IMR-90 (cell line): ENCODE data around the gene ERBB4. TPM values are rescaled to one million over a fixed set of nuclear protein-coding genes. Genes with fewer than 3 reads are reported as not detected.

ENCODE experiments used
- ATAC-seq: fragments of 200-7000 bp; cut with Tn5 transposase; 2 replicates; pipeline ENCODE4 v1.9.1; 2020; ENCODE audit warnings: low read depth, mild to moderate bottlenecking, moderate library complexity
- BruUV-seq: library from RNA; stranded (reverse); fragments of 400-500 nt; replicated peaks from 2 replicates; lab custom pipeline; 2021; lab: Mats Ljungman, UMichigan
- CTCF ChIA-PET: fragments of 300-600 bp; formaldehyde crosslinking; extraction: SDS; loops from one replicate; lab custom pipeline; 2021; ENCODE audit warnings: antibody characterized with exemption; lab: Yijun Ruan, JAX
- POLR2A ChIA-PET: fragments of 300-600 bp; sonication (Branson Sonifier 250); formaldehyde crosslinking; loops from one replicate; lab custom pipeline; 2022; ENCODE audit warnings: antibody characterized with exemption; ENCODE audit not compliant: unreplicated experiment; lab: Charles Lee
- DNase-seq: peaks from one replicate; pipeline ENCODE4 v3.0.0; 2013
- H2AFZ ChIP-seq: replicated peaks from 2 replicates; pipeline ENCODE3; 2013; ENCODE audit warnings: low read length, mild to moderate bottlenecking; ENCODE audit not compliant: poor library complexity
- H2AK5ac ChIP-seq: 2 replicates; pipeline ENCODE4 v1.6.1; 2013; ENCODE audit warnings: low read depth, low read length, inconsistent platforms
- H2AK9ac ChIP-seq: replicated peaks from 2 replicates; pipeline ENCODE3; 2013; ENCODE audit warnings: mild to moderate bottlenecking, low read depth, low read length, moderate library complexity; ENCODE audit not compliant: poor library complexity
- H2BK120ac ChIP-seq: 2 replicates; pipeline ENCODE4 v1.6.1; 2013; ENCODE audit warnings: low read depth, low read length, inconsistent platforms
- H2BK15ac ChIP-seq: 3 replicates; pipeline ENCODE4 v1.6.1; 2013; ENCODE audit warnings: low read depth, low read length, inconsistent platforms
- H2BK20ac ChIP-seq: 2 replicates; pipeline ENCODE4 v1.6.1; 2013; ENCODE audit warnings: low read depth, mild to moderate bottlenecking, inconsistent platforms, low read length, moderate library complexity
- H2BK5ac ChIP-seq: 2 replicates; pipeline ENCODE4 v1.6.1; 2013; ENCODE audit warnings: mild to moderate bottlenecking, low read depth, low read length, inconsistent platforms; ENCODE audit not compliant: poor library complexity, severe bottlenecking
- H3K14ac ChIP-seq: replicated peaks from 2 replicates; pipeline ENCODE4 v1.6.1; 2013; ENCODE audit warnings: low read depth, low read length, inconsistent platforms
- H3K18ac ChIP-seq: 2 replicates; pipeline ENCODE4 v1.6.1; 2013; ENCODE audit warnings: low read depth, low read length, control low read depth
- H3K23ac ChIP-seq: 2 replicates; pipeline ENCODE4 v1.6.1; 2013; ENCODE audit warnings: low read depth, low read length, inconsistent platforms
- H3K27ac ChIP-seq: 2 replicates; pipeline ENCODE4 v1.5.1; 2013; ENCODE audit warnings: mild to moderate bottlenecking, control low read depth, low read length; ENCODE audit not compliant: insufficient read depth
- H3K27me3 ChIP-seq: 2 replicates; pipeline ENCODE4 v1.6.1; 2013; ENCODE audit warnings: low read length; ENCODE audit not compliant: control insufficient read depth, insufficient read depth
- H3K36me3 ChIP-seq: 2 replicates; pipeline ENCODE4 v1.6.1; 2013; ENCODE audit warnings: low read length, mixed read lengths; ENCODE audit not compliant: control insufficient read depth, insufficient read depth
- H3K4ac ChIP-seq: 2 replicates; pipeline ENCODE4 v1.6.1; 2013; ENCODE audit warnings: low read depth, low read length, inconsistent platforms
- H3K4me1 ChIP-seq: 2 replicates; pipeline ENCODE4 v1.6.1; 2013; ENCODE audit warnings: low read length, mixed read lengths; ENCODE audit not compliant: control insufficient read depth, insufficient read depth
- H3K4me2 ChIP-seq: 2 replicates; pipeline ENCODE4 v1.6.1; 2013; ENCODE audit warnings: low read depth, mild to moderate bottlenecking, control low read depth, low read length, moderate library complexity
- H3K4me3 ChIP-seq: 2 replicates; pipeline ENCODE4 v1.5.1; 2013; ENCODE audit warnings: low read depth, mild to moderate bottlenecking, control low read depth, low read length, moderate library complexity; ENCODE audit not compliant: insufficient read depth
- H3K56ac ChIP-seq: 2 replicates; pipeline ENCODE4 v1.6.1; 2013; ENCODE audit warnings: low read length, inconsistent platforms; ENCODE audit not compliant: insufficient read depth; ENCODE audit errors: extremely low read depth
- H3K79me1 ChIP-seq, 2 experiments: 2 replicates each; pipeline ENCODE4 v1.6.1; 2013; ENCODE audit warnings: low read length in 2 of 2, inconsistent platforms in 1 of 2, low read depth in 1 of 2
- H3K9ac ChIP-seq: 2 replicates; pipeline ENCODE4 v1.6.1; 2013; ENCODE audit warnings: low read depth, low read length, control low read depth
- H3K9me1 ChIP-seq: 2 replicates; pipeline ENCODE4 v1.6.1; 2013; ENCODE audit warnings: low read length, inconsistent platforms; ENCODE audit not compliant: insufficient read depth
- H3K9me3 ChIP-seq: 2 replicates; pipeline ENCODE4 v1.6.1; 2013; ENCODE audit warnings: low read length; ENCODE audit not compliant: control insufficient read depth, insufficient read depth
- H4K20me1 ChIP-seq: 2 replicates; pipeline ENCODE4 v1.6.1; 2013; ENCODE audit warnings: low read length, inconsistent platforms; ENCODE audit not compliant: insufficient read depth
- H4K5ac ChIP-seq: 2 replicates; pipeline ENCODE4 v1.6.1; 2013; ENCODE audit warnings: mild to moderate bottlenecking, low read depth, low read length, control low read depth
- H4K8ac ChIP-seq, 2 experiments: 2 replicates each; pipeline ENCODE4 v1.6.1; 2013; ENCODE audit warnings: low read depth in 2 of 2, low read length in 2 of 2, control low read depth in 1 of 2, inconsistent platforms in 1 of 2
- H4K91ac ChIP-seq: 2 replicates; pipeline ENCODE4 v1.6.1; 2013; ENCODE audit warnings: low read depth, low read length, inconsistent platforms; ENCODE audit not compliant: insufficient read depth
- BHLHE40 ChIP-seq: fragments of 150-350 bp; IDR thresholded peaks from 2 replicates; pipeline ENCODE4 v1.6.1; 2016; ENCODE audit warnings: mild to moderate bottlenecking, low read depth, low read length
- CEBPB ChIP-seq: IDR thresholded peaks from 2 replicates; pipeline ENCODE4 v1.6.1; 2012; ENCODE audit warnings: low read depth, low read length, improper control_type of control experiment
- CHD1 ChIP-seq: IDR thresholded peaks from 2 replicates; pipeline ENCODE4 v1.6.1; 2012; ENCODE audit warnings: low read depth, low read length, improper control_type of control experiment
- CTCF ChIP-seq: conservative IDR thresholded peaks from 2 replicates; pipeline ENCODE4 v1.5.1; 2012; ENCODE audit warnings: mild to moderate bottlenecking, low read depth, low read length, improper control_type of control experiment
- FOS ChIP-seq: fragments of 150-350 bp; IDR thresholded peaks from 2 replicates; pipeline ENCODE4 v1.6.1; 2016; ENCODE audit warnings: low read depth, low read length
- MAFK ChIP-seq: IDR thresholded peaks from 2 replicates; pipeline ENCODE4 v1.6.1; 2012; ENCODE audit warnings: low read depth, low read length, improper control_type of control experiment
- MAZ ChIP-seq: IDR thresholded peaks from 2 replicates; pipeline ENCODE4 v1.6.1; 2012; ENCODE audit warnings: low read depth, mild to moderate bottlenecking, low read length, improper control_type of control experiment, moderate library complexity, borderline replicate concordance
- MXI1 ChIP-seq: IDR thresholded peaks from 2 replicates; pipeline ENCODE4 v1.6.1; 2012; ENCODE audit warnings: low read depth, mild to moderate bottlenecking, low read length, moderate library complexity, borderline replicate concordance
- NFE2L2 ChIP-seq: fragments of 150-350 bp; IDR thresholded peaks from 2 replicates; pipeline ENCODE4 v1.6.1; 2016; ENCODE audit warnings: low read depth, mild to moderate bottlenecking, low read length
- POLR2A ChIP-seq: IDR thresholded peaks from 2 replicates; pipeline ENCODE4 v1.6.1; 2012; ENCODE audit warnings: mild to moderate bottlenecking, low read depth, low read length
- RAD21 ChIP-seq: IDR thresholded peaks from 2 replicates; pipeline ENCODE4 v1.6.1; 2012; ENCODE audit warnings: low read length, improper control_type of control experiment
- RFX5 ChIP-seq: IDR thresholded peaks from 2 replicates; pipeline ENCODE4 v1.8.0; 2012; ENCODE audit warnings: low read depth, mild to moderate bottlenecking, low read length, moderate library complexity
- USF2 ChIP-seq: fragments of 150-350 bp; IDR thresholded peaks from 2 replicates; pipeline ENCODE4 v1.6.1; 2017; ENCODE audit warnings: mild to moderate bottlenecking, antibody characterized with exemption, low read length, low read depth
- WGBS, 2 experiments: methylation state at CpG; one replicate each; pipeline versions ENCODE4 v1.1.5 to v1.1.7; 2013; ENCODE audit warnings: missing lambda C conversion rate in 2 of 2; ENCODE audit not compliant: insufficient read length in 1 of 2; ENCODE audit errors: extremely low coverage in 2 of 2; 5-methylcytosine and 5-hydroxymethylcytosine counted together
- dilution Hi-C: fragments of 300-500 bp; cut with HindIII; formaldehyde crosslinking; loops from one replicate; pipeline ENCODE4 v1.14.3; 2018; ENCODE audit warnings: low sequenced_read_pairs; ENCODE audit not compliant: unreplicated experiment
- in situ Hi-C: fragments of 300-500 bp; cut with MboI; formaldehyde crosslinking; loops from 3 replicates; pipeline ENCODE4 v1.14.3; 2019; ENCODE audit warnings: low sequenced_read_pairs, inconsistent platforms, mixed read lengths
- intact Hi-C: fragments of 100-400 bp; cut with micrococcal nuclease; formaldehyde crosslinking; loops from 2 replicates; pipeline ENCODE4 v1.10.0; 2022
- polyA plus RNA-seq, 3 experiments: library from polyadenylated mRNA; depleted of rRNA; stranded (reverse); fragments of >200 nt; gene quantifications; 2 replicates each; pipeline ENCODE4 v1.2.3, GENCODE V29; 2012; ENCODE audit warnings: low replicate concordance in 1 of 3
- total RNA-seq: library from RNA; depleted of rRNA; stranded (reverse); fragments of >200 nt; gene quantifications from 2 replicates; pipeline ENCODE4 v1.2.3, GENCODE V29; 2012
- TF ChIP-seq, protein P1 (sequence below): fragments of 150-350 bp; IDR thresholded peaks from 2 replicates; pipeline ENCODE4 v1.6.1; 2016; ENCODE audit warnings: low read depth, mild to moderate bottlenecking, low read length, moderate library complexity, borderline replicate concordance

The ERBB4 gene
- total and polyA plus RNA-seq, 2 of the 4 experiments (the other 2 are of a cell fraction) = not detected

DNA sequence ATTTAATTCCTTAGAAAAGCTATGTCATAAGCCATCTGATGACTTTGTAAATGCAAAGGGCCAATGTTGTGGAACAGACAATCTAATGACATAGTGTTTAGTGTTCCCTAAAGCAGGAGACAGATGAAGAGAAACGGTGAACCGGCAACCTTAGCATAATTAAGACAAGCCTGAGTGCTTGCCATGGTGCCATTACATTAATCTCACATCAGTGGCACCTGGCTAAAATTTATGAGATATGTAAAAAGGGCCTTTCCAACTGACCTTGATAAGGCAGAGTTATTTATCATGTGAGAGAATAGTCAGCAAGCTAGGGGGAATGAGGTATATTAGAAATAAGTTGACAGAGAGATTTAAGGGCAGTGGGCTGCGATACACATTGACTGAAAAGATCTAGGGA is 261.8 kb downstream of the ERBB4 start:
- H2AK9ac ChIP-seq = no peak overlapping the region

More for the DNA sequence above, 261.8 kb downstream of the ERBB4 start:
- H2AK5ac ChIP-seq = no peak overlapping the region
- H3K79me1 ChIP-seq = no peaks in the 10 kb centered on the region
- no peaks in the 10 kb centered on the region for H3K27me3 ChIP-seq
- H2BK120ac ChIP-seq = no peak overlapping the region
- H3K4me3 ChIP-seq = no peak overlapping the region
- no CpG with 5 or more reads among the region's 3 CpGs for WGBS, 2 experiments
- H2BK5ac ChIP-seq = no peak overlapping the region
- no peak overlapping the region for H4K8ac ChIP-seq
- no TSS peak for BruUV-seq
- H3K9me1 ChIP-seq = no peaks in the 10 kb centered on the region
- no peak for ATAC-seq
- intact Hi-C loops = no loop called here
- no peak overlapping the region for H3K27ac ChIP-seq
- no peak overlapping the region for H3K9ac ChIP-seq
- dilution Hi-C loops = no loop called here
- H3K4me2 ChIP-seq = no peak overlapping the region
- no peak overlapping the region for H3K56ac ChIP-seq
- H2BK20ac ChIP-seq = no peak overlapping the region
- in situ Hi-C loops = no loop called here
- H3K14ac ChIP-seq = no peak overlapping the region
- H3K4me1 ChIP-seq = no peaks in the 10 kb centered on the region
- H4K5ac ChIP-seq = no peak overlapping the region
- no peak overlapping the region for H3K23ac ChIP-seq
- no peak for TF ChIP-seq MXI1
- no peak for TF ChIP-seq CTCF
- no peak for TF ChIP-seq RFX5
- no peak for TF ChIP-seq MAZ
- TF ChIP-seq, protein P1, sequence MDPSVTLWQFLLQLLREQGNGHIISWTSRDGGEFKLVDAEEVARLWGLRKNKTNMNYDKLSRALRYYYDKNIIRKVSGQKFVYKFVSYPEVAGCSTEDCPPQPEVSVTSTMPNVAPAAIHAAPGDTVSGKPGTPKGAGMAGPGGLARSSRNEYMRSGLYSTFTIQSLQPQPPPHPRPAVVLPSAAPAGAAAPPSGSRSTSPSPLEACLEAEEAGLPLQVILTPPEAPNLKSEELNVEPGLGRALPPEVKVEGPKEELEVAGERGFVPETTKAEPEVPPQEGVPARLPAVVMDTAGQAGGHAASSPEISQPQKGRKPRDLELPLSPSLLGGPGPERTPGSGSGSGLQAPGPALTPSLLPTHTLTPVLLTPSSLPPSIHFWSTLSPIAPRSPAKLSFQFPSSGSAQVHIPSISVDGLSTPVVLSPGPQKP = no peak
- no peak for TF ChIP-seq POLR2A
- no peak for TF ChIP-seq CHD1
- no peak for TF ChIP-seq RAD21
- TF ChIP-seq USF2 = no peak
- no peak for TF ChIP-seq MAFK
- TF ChIP-seq CEBPB = no peak
- TF ChIP-seq NFE2L2 = no peak
- no peak for TF ChIP-seq BHLHE40
- no peak for TF ChIP-seq FOS
- H4K20me1 ChIP-seq = no peaks in the 10 kb centered on the region
- DNase-seq = no peak
- no peak overlapping the region for H3K4ac ChIP-seq
- ChIA-PET CTCF (no interaction called here), POLR2A (no interaction called here)
- no peaks in the 10 kb centered on the region for H3K36me3 ChIP-seq
- H3K18ac ChIP-seq = no peak overlapping the region
- H3K9me3 ChIP-seq = no peaks in the 10 kb centered on the region
- H4K91ac ChIP-seq = no peak overlapping the region
- H2BK15ac ChIP-seq = no peak overlapping the region
- H2AFZ ChIP-seq = no peak overlapping the region
